KBM-7 (cell line): ENCODE data around the gene KLHL30.
A peak's percentile ranks its signal among the peaks of the same experiment; 100 is the strongest.

Source experiments
- DNase-seq: peaks from one replicate; pipeline ENCODE4 v3.0.0-alpha.2; 2015
- in situ Hi-C: fragments of 300-500 bp; cut with MboI; formaldehyde crosslinking; loops from 2 replicates; pipeline ENCODE4 v1.14.3; 2020; ENCODE audit warnings: low sequenced_read_pairs, low pct_unique_long_range_greater_than_20kb, mixed read lengths

KLHL30 gene

GRCh38 chr2:238141541-238142318 lies 3.3 kb downstream of the KLHL30 start:
- in situ Hi-C loops, result no loop called here
- peak; percentile 52 for DNase-seq

- in situ Hi-C loops, result no loop called here
Observed at GRCh38 chr2:238142382-238143205, 4.1 kb downstream of the KLHL30 start.

GRCh38 chr2:238143239-238143951 lies 4.9 kb downstream of the KLHL30 start:
- in situ Hi-C loops, result no loop called here
- no peak for DNase-seq

More at GRCh38 chr2:238142382-238143205, 4.1 kb downstream of the KLHL30 start:
- no peak for DNase-seq

- in situ Hi-C loops, result no loop called here
- DNase-seq, result no peak
Observed at GRCh38 chr2:238144262-238144661, 5.8 kb downstream of the KLHL30 start.

GRCh38 chr2:238145046-238145445 lies 6.6 kb downstream of the KLHL30 start:
- no peak for DNase-seq
- in situ Hi-C loops, result no loop called here

DNA sequence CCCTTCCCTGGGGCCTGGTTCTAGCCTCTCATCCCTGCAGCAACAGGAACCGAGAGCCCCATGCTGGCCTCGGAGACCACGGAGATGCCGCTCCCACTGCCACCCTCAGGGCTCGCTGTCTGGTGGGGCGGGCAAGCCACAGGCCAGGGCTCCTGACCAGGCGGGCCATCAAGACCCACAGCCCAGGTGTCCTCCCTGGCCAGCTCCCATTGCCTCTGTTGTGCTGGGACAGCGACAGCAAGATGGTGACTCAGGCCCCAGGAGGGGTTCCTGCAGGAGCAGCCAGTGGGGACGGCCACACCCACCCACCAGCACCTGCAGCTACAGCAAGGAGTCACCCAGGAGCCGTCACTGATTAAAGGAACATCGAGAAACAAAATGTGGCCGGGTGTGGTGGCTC lies 7.4 kb downstream of the KLHL30 start:
- no peak for DNase-seq
- in situ Hi-C loops, result no loop called here

- in situ Hi-C loops, result no loop called here
- DNase-seq, result no peak
Observed at GRCh38 chr2:238146884-238147544, 8.5 kb downstream of the KLHL30 start.

DNA sequence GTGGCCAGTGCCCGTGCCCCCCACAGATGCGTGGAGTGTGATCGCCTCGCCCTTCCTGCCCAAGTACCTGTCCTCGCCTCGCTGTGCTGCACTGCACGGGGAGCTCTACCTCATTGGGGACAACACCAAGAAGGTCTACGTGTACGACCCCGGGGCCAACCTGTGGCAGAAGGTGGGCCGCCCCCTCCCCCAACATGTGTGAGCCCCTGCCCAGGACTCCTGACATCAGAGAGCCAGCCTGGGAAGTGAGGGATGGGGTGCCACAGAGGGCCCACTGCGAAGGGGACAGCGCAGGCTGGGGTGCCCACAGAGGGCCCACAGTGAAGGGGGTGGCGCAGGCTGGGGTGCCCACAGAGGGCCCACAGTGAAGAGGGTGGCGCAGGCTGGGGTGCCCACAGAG lies 10.5 kb downstream of the KLHL30 start:
- no peak for DNase-seq
- in situ Hi-C loops, result no loop called here

DNA sequence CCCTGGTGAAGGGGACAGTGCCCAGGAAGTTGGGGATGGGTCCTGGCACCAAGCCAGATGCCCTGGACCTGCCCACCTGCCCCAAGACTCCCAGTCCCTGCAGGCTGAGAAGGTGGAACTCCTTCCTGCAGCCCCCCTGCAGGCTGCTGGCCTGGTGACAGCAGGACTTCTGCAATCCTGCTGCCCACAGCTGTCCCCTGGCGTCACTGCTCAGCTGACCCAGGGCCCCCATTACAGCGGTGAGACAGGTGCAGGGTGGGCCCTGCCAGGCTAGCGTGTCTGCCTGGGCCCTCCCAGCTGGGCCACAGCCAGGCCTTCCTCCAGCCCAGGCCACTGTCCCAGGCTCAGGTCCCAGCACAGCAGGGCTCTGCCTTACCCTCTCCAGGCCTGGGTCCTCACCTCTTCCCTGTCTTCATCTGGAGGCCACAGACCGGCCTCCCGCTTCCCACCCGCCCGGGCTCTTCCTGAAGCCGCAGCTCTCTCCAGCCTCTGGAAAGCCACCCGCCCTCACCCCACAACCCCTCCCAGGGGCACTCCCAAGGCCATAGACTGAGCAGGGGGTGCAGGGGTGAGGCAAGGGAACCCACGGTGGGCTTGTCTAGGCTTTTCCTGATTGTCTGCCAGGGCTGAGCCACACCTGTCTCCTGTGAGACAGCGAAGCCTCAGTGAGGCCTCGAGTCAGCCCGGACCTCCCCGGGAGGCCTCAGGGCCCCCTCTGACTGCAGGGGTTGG lies 11.5 kb downstream of the KLHL30 start:
- in situ Hi-C loops, result no loop called here
- no peak for DNase-seq

GRCh38 chr2:238150686-238151085 lies 12.2 kb downstream of the KLHL30 start:
- DNase-seq, result no peak
- in situ Hi-C loops, result no loop called here

DNA sequence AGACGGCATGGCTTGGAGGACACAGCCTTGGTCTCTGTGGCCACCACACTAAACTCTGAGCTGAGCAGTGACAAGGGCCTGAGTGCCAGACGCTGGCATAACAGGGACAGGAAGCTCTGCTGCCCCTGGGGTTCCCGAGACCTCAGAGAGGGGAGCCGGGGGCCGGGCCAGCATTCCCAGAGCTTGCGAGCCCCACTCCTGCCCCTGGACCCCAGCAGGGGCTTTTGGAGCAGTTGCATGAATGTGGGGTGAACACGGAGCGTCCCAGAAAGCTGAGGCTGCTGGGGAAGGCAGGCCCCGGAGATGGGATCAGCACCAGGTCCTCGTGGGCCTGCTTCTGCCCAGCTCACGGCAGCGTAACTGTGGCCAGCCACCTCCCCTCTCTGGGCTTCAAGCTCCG lies 12.7 kb downstream of the KLHL30 start:
- no peak for DNase-seq
- in situ Hi-C loops, result no loop called here

DNA sequence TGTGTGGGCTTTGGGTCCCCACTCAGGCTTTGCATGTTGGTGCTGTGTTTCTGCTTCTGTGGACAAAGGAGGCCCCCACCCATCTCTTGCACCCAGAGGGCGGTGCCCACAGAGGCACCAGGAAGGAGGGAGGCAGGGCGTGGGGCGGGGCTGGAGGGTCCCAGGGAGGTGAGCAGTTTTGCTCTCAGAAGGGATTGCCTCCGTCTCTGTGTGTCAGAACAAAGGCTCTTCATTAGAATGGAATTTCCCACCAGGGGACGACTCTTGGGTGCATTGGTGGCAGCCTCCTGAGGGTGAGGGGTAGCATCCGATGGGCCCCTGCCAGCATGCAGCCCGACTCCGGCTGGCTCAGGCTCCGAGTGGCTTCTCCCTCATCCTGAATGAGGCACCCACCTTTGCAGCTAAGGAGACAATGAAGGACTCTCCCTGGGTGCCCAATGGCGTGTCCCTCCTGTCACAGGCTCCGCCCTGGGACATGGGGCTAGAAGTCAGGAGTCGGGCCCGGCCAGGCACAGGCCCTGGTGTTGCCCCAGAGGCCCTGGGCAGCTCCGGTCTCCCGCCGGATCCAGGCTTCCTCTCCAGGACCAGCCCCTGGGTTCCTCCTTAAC lies 13.3 kb downstream of the KLHL30 start:
- in situ Hi-C loops, result no loop called here
- no peak for DNase-seq

DNA sequence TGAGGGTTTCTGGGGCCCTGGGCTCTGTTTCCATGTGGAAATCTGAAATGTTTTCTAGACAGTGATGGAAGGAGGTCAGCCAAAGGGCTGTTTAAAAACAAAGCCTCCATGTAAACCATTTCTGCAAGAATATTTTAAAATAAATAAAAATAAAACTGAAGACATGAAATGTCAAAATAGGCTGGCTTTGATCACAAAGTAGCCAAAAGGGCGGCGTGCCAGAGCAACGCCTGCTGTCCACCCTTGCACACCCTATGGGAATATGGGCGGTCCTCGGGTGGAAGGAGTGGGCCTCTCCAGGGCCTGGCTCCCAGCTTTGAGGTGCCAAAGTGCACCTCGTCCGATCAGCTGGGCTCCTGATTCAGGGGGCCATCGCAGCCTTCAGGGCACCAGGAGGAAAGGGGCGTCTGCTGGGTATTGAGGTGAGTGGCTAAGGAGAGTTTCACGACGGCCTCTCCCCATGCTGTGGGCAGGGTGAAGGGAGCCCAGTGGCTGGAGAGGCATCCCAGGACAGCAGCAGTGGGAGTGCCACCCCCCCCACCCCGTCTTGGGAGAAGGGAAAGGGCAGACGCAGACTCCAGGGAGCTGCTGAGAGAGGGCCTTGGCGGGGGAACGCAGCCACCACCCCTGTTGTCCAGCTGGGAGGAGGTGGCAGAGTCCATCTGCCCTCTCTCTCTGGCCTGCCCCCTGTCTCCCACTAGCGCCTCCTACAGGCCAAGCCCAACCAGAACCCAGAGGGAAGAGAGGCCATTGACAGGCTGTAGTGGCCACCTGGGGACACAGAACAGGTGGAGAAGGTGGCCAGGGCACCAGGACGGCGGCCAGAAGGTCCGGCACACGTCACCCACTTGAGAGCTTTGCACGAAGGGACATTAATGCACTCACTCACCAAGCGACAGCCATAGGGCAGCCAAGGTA lies 14.6 kb downstream of the KLHL30 start:
- in situ Hi-C loops, result no loop called here
- DNase-seq, result no peak

DNA sequence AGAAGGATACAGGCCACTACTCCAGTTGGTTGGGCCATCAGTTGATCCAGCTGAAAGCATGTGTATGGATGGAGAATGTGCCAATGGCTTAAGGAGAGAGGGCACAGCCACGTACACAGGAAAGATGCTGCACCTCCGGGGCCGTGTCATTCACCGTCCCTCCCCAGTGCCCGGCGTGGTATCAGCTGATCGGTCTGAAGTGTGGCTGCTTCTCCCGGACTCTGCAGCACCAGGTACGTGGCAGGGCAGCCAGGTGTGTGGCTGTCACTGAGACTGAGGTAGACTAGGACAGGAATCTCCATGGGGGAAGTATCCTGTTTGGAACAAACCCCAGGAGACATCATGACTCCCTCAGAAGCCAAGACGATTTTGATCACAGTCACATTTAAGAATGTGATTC lies 16.1 kb downstream of the KLHL30 start:
- no peak for DNase-seq
- in situ Hi-C loops, result no loop called here

GRCh38 chr2:238155051-238155760 lies 16.7 kb downstream of the KLHL30 start:
- in situ Hi-C loops, result no loop called here
- peak; percentile 40 for DNase-seq

- in situ Hi-C loops, result no loop called here
- no peak for DNase-seq
Observed at GRCh38 chr2:238155761-238156694, 17.6 kb downstream of the KLHL30 start.
